Activated CD4-positive, CD25-positive, alpha-beta regulatory T cell treated with anti-CD3 and anti-CD28 coated beads, Interleukin-2, amount 50 U/mL, for 24 hours (primary cell): ENCODE measurements around the gene MEG3.

ENCODE experiments used
- ATAC-seq, 2 donors: fragments of 150-1000 bp; cut with Tn5 transposase; one replicate each; pipeline ENCODE4 v1.10.0; 2021; ENCODE audit warnings: mild to moderate bottlenecking in 1 of 2, moderate library complexity in 1 of 2

Gene MEG3

DNA sequence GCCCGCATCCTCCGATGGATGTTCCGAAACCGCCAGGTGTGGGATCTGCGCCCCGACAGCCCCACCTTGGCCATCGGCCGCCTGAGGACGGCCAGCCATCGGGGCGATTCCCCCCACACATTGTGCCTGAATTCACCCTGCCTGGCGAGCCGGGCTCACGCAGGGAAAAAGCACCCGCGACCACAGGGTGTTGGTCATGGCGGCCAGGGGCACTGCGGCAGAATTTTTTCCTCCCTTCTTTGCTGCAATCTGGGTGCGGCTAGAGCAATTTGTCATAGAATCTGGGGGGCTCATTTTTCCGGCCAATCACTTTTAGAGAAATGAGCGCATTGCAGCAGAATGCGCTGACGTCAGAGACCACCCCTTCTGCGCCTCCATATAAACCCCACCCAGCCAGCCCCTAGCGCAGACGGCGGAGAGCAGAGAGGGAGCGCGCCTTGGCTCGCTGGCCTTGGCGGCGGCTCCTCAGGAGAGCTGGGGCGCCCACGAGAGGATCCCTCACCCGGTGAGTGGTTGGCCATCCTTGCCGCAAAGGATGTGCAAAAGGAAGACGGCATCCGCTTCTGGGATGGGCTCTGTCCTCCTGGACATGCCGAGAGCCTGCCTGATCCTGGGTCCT lies at the start of gene MEG3:
MEG3 (plus strand) TSS at position 406 of the 619 bp plus-strand sequence.
- ATAC-seq: no peak

DNA sequence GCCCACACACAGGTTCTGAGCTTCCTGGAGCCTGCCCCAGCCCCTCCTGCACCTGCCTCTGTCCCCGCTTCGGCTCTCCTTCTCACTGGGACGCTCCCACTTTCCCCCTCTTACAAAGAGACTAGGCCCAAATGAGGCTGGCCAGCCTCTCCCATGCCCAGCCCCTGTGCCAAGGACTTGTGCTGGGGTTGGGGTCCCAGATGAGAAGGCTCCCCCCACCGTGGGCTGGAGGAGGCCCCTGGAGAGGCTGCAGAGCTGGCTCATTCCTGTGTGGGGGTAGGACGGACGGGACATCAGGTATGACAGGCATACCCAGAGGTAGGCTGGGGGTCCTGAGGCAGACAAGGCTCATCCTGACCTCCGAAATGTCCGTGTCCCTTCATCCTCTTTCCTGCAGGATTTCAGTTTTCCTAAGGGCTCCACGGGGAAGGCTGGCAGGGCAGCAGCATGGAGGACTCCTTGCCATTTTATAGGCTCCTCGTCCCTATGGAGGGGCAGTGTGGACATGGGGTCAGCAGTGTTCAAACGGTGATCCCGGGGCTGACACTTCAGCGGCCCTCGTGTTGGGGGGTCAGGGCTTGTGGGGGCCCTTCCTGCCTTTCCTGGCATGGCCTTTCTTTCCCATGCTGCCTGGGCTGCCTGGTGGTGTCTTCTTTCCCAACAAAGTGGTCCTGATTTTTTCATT lies 49.1 kb upstream of the MEG3 start:
- ATAC-seq: no peak

DNA sequence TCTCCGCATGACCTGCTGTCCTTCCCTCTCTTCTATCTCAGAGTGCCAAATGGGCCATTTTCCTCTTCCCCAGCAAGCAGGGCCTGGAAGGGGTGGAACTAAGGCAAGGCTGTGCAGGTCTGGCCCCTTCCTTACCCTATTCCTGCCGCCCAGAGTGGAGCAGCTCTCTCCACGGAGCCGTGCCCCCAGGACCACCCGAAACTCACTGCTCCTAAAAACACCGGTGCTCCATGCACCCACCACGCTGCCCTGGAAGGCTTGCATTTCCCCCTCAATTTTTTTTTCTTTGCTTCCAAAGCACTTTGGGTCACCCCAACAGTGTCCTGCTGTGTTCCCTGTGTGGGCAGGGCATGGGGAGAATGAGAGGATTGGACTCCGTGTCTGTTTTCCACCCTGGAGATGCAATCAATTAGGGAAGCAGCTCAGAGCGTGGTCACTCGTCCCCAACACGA lies 48.5 kb upstream of the MEG3 start:
- no peak for ATAC-seq

DNA sequence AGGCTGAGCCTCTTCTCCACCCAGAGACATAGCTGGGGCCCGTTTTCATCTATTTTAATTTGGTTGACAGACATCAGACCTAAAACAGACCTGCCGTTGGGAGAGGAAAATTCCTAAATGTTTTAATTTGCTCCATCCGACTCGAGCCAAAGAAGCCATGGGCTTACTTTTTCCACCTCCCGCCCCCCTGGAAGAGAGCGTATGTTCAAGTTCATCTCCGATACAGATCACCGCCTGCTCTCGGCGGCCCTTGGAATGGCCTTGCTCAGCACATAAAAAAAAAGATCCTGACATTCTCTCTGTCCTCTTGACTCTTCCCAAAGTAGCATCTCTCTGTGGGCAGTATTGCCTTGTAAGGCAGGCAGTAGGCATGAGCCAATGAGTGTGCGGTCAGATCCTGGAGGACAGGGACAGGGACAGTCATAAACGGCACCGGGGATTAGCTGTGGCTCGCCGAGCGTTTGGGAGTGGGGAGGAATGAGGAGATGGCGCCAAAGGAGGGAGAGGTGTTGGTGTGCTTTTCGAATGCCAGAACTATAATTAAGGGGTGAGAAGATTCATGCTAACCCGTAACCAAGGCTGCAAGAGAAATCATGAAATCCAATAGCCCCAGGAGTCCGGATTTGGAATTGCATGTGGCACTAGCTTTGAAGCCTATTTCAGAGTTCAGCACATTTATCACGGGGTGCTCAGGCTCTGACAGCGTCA lies 47.9 kb upstream of the MEG3 start:
- ATAC-seq: no peak

DNA sequence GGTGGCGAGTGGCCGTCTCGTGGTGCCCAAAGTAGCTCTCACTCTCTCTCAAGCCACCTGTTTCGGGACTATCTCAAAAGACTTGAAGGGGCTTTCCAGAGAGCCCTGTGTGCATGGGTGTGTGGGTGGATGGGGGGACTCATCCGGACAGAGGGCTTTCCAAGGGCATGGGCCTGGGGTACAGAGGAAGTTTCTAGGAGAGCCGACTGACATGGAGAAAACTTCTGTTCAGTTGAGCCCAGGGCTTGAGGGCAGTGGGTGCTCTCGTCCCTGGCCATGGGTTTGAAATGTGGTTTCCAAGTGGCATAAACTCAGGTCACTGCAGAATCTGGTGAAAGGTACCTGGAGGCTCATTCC lies 47.4 kb upstream of the MEG3 start:
- ATAC-seq: no peak

- ATAC-seq: no peak
These were observed 46.8 kb upstream of the MEG3 start for GRCh38 chr14:100778951-100779690.

- no peak for ATAC-seq
These were observed 46.2 kb upstream of the MEG3 start for GRCh38 chr14:100779691-100780080.

DNA sequence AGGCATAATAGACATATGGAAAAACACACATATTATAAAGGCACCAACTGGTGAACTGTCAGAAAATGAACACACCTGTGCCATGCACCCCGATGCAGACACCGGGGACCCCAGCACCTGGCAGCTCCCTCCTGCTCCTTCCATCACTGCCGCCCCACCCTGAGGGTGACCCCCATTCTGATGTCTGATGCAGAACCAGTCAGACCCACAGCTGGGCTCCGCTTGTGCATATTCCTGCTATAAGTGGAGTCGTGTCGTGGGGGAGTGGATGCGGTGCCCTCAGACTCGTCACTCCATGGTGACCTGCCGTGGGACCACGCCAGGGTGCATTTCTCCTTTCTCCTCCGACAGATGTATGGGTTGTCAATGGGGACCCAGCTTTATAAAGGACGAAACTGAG lies 45.7 kb upstream of the MEG3 start:
- ATAC-seq: no peak

GRCh38 chr14:100780646-100781355 lies 45.1 kb upstream of the MEG3 start:
- ATAC-seq: no peak

- ATAC-seq: no peak
These were observed 44.0 kb upstream of the MEG3 start for GRCh38 chr14:100781952-100782351.

DNA sequence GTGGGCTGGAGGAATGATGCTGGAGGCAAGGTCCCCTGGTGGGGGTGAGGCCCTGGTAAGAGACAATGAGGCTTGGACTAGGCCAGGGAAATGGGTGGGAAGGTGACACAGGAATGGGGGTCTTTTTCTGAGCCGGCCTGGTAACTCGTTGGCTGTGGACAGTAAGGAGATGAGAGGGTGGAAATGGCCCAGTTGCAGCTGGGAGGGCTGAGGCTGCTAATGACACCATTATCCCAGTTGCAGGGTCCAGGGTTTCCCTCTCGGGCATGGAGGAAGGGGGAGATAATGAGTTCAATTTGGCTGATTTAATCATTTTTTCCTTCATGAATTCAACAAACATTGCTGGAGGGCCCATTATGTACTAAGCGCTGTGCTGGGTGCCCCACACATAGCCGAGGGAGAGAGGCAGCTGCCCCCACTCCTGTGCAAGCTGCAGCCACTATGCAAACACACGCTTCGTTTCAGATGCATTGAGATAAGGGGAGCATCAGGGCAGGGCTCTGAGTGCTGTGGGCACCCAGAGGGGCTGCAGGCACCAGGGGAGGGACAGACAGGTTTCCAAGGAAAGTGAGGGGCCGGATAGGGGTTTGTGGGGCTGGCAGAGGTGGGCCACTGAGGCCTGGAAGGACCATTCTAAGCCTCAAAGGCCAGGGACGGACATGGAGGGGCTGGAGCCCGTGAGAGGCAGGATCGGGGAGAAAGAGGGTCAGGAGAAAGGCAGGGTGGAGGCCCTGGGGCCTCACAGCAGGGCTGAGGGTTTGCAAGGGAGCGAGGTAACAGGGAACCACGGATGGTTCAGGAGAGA lies 43.2 kb upstream of the MEG3 start:
- ATAC-seq: no peak

DNA sequence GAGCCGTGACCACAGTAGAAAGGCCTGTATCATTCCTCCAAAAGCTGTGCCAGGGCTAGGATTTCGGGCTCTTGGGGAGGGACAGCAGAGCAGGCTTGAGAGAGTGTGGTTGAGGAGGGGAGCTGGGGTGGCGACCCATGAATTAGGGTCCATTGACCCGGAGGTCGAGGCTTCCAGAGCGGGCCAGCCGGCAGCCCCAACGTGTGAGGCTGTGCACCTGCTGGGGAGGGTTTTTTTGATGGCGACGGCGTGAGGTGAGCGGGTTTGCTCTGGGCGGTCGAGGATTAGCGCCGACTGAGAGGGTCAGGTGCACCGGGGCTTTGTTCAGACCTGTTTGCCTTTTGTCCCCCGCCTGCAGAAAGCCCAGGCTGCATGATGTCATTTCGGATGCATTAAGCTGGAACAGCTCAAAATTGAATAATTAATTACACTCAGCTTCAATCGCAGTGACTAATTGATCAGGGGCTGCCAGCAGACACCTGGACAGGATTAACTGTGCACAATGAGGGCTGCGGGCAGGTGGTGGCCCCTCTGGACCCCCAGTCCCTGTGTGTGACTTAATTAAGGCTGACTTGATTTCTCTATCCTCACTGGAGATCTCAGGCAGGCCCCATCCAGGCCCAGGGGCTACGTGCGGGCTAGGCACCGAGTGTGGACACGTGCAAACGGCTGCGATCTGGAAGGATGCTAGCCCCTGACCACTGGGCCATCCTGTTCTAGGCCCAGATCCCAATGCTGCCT lies 42.1 kb upstream of the MEG3 start:
- ATAC-seq: no peak

- no peak for ATAC-seq
These were observed 41.2 kb upstream of the MEG3 start for GRCh38 chr14:100784523-100785337.

DNA sequence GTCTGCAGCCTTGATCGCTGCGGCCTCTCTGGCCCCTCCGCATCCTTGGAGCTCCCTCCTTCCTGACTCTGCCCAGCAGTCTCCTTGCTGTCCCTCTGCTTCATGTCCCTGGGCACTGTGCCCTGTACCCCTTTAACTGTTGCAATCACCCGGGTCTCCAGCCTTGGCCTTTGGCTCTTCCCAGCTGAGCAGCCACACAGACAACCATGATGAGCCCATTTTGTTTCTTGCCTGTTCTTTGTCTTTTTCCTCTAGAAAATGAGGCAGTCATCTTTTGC lies 40.6 kb upstream of the MEG3 start:
- ATAC-seq: no peak

DNA sequence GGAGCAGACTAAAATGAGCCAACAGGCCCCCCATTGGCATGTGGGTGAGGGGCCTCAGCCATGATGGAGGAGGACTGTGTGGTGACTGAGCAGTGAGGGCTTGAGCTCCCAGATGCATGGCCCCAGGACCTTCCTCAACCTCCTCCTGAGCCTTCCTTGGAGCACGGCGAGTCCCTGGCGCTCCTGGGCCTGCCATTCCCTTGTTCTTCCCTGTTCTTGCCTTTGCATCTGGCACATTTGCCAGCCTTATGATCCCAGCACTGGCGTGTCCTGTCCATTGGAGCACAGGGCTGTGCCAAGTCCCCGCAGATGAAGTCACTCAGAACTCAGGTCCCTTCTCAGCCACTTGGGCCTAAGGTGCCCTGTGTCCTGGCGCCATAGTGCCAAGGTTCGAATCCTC lies 40.3 kb upstream of the MEG3 start:
- ATAC-seq: no peak

DNA sequence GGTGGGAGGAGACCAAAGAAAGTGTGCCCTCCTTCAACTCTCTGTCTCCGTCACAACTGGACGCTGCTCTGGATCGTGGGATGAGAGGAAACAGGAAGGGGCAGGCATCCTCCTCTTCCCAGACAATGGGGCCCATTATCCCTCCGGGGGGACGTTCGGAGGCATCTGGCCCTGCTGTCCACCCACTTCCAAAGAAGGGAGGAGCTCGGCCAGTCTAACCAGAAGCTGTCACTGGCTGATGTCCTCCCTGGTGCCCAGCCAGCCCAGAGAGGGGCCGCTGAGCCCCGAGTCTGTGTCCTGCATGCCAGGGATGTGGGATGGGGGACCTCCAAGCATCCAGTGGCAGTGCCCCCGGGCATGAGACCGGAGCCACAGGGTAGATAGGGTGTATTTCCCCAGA lies 39.8 kb upstream of the MEG3 start:
- no peak for ATAC-seq

DNA sequence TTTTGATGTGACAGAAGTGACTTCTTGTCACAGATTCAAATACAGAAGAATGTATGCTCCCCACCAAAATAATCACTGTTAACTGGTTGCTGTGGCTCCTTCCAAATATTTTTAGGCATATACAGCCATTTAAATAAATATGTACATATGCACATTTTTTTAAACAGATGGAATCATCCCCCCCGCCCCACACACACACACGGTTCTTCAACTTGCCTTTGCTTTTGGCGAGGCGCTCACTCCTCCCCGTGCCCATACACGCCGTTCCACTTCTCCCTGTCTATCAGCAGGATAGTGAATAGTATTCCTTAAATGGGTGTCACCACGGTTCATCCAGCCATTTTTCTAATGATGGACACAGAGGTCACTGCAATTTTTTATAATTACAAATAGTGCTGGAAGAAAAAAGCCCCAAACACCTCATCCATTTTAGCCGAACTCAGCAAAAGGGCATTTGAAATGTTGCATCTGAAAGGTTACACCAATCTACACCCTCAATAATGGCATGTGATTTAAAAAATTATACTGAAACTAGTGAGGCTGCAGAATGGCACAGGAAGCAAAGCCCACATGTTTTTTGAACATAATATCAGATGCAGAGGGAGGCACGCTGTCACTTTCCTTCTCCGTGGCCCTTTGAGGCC lies 39.2 kb upstream of the MEG3 start:
- no peak for ATAC-seq

DNA sequence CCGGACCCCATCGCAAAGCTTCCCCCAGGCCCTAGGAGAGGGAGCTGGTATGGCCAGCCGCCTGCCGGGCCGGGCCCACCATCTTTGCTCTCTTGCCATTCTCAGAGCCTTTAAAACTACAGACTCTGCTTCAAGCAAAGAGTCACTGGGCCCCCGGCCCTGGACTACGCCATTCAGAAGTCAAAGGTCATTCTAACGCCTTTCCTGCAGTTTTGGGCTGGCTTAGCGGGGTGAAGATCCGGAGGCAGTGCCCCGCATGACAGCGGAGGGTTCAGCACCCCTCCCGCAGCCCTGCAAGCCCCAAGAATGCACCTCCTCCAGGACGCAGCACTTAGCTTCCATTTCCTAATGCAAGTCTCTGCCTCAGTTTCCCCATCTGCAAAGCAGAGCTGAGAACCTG lies 38.3 kb upstream of the MEG3 start:
- ATAC-seq: no peak

DNA sequence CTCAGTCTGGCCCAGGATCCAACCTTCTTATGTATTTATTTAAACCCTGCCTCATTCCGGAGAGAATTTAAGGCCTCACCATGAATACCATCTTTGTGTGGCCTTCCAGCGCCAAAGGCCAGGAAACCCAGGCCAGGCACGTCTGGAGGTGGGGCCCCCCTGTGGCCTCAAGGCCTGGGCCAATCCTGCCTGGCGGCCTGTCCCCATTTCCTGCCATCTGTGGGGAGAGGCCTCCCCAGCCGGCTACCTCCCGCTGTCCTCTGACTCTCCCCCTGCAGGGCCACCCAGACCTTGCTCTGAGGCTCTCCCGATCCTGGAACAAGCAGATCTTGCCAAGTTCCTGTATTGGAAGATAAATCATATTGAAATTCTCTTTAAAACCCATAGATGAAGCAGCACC lies 37.4 kb upstream of the MEG3 start:
- no peak for ATAC-seq

- ATAC-seq: no peak
These were observed 37.0 kb upstream of the MEG3 start for GRCh38 chr14:100788942-100789341.
